Vagina (tissue), 2 donors: ENCODE measurements around the gene CPZ.

Experiments
- POLR2A ChIP-seq, 2 donors: fragments of 450-650 bp; IDR thresholded peaks; one replicate each; pipeline ENCODE4 v1.6.1; 2017; ENCODE audit warnings: antibody characterized with exemption in 2 of 2, mild to moderate bottlenecking in 2 of 2, moderate library complexity in 2 of 2
- TF ChIP-seq, protein P1 (sequence below), 3 experiments: fragments of 450-650 bp in 2 of 3; fragments of 200-600 bp in 1 of 3; sonication (generic) in 1 of 3; IDR thresholded peaks; one replicate each; pipeline ENCODE4 v1.5.1; 2017 to 2019; ENCODE audit warnings: antibody characterized with exemption in 3 of 3, mild to moderate bottlenecking in 2 of 3, moderate library complexity in 2 of 3

- TF ChIP-seq POLR2A (IDR thresholded peaks at IDR 0.05), result no peak
- TF ChIP-seq, protein P1, sequence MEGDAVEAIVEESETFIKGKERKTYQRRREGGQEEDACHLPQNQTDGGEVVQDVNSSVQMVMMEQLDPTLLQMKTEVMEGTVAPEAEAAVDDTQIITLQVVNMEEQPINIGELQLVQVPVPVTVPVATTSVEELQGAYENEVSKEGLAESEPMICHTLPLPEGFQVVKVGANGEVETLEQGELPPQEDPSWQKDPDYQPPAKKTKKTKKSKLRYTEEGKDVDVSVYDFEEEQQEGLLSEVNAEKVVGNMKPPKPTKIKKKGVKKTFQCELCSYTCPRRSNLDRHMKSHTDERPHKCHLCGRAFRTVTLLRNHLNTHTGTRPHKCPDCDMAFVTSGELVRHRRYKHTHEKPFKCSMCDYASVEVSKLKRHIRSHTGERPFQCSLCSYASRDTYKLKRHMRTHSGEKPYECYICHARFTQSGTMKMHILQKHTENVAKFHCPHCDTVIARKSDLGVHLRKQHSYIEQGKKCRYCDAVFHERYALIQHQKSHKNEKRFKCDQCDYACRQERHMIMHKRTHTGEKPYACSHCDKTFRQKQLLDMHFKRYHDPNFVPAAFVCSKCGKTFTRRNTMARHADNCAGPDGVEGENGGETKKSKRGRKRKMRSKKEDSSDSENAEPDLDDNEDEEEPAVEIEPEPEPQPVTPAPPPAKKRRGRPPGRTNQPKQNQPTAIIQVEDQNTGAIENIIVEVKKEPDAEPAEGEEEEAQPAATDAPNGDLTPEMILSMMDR (IDR thresholded peaks at IDR 0.05), result no peak
These were observed 15.5 kb upstream of the CPZ start for GRCh38 chr4:8577046-8577445.
